Activated T-helper 1 cell treated with anti-CD3 and anti-CD28 coated beads, Interleukin-12 subunit alpha, Interleukin-12 subunit beta, Interleukin-2, Interleukin-4 antibody, amounts not matched to agents 30 ng/mL and 10 ng/mL and 1 ng/mL, durations not matched to agents 14 hours and 24 hours and 36 hours (primary cell): ENCODE results near the gene EGFL8. TPM values are rescaled to one million over a fixed set of nuclear protein-coding genes. Genes with fewer than 3 reads are reported as not detected.
"Not testable (repeated sequence)": the region's sequence is repeated elsewhere in the genome, so short reads cannot be mapped to it uniquely, and the experiment has no call there.

ENCODE experiments used
- DNase-seq: peaks from one replicate; pipeline ENCODE4 v3.0.0; 2021; ENCODE audit warnings: low spot score
- H3K27ac Mint-ChIP-seq: one replicate; pipeline ENCODE4 v1.8.0; 2021; ENCODE audit warnings: mild to moderate bottlenecking, mixed read lengths
- H3K27me3 Mint-ChIP-seq: one replicate; pipeline ENCODE4 v1.8.0; 2022; ENCODE audit warnings: mild to moderate bottlenecking, moderate library complexity, mixed read lengths; ENCODE audit not compliant: insufficient read depth
- H3K36me3 Mint-ChIP-seq: one replicate; pipeline ENCODE4 v1.8.0; 2021; ENCODE audit warnings: low read depth, mixed read lengths
- H3K4me1 Mint-ChIP-seq: one replicate; pipeline ENCODE4 v1.8.0; 2021; ENCODE audit warnings: low read depth, mixed read lengths
- H3K4me3 Mint-ChIP-seq: one replicate; pipeline ENCODE4 v1.8.0; 2021; ENCODE audit warnings: mild to moderate bottlenecking, moderate library complexity, mixed read lengths
- H3K9me3 Mint-ChIP-seq: one replicate; pipeline ENCODE4 v1.8.0; 2021; ENCODE audit warnings: mixed read lengths
- intact Hi-C: fragments of 100-400 bp; cut with micrococcal nuclease; formaldehyde crosslinking; loops from one replicate; pipeline ENCODE4 v1.15.1; 2024
- total RNA-seq: library from RNA; stranded (reverse); gene quantifications from 2 replicates; pipeline ENCODE4 v1.2.3, GENCODE V29; 2022

EGFL8 gene
- total RNA-seq, 1 donor from 2014 or later, result 8.3 TPM

GRCh38 chr6:32129297-32130088 lies 34.9 kb upstream of the EGFL8 start:
- Mint-ChIP-seq H3K36me3 (peaks cover 21% of the 10 kb centered on the region), H3K9me3 (no peaks in the 10 kb centered on the region), H3K4me3 (peak overlapping the region; percentile 96), H3K4me1 (peaks cover 45% of the 10 kb centered on the region), H3K27me3 (peaks cover 2% of the 10 kb centered on the region), H3K27ac (peak overlapping the region; percentile 93)
- intact Hi-C loops, result loop anchor here (1.0 to 2.0 kb wide), 9 partner anchors 19 to 1120 kb away; partner anchors contain the start of genes PBX2, PPT2, RNF5 and RXRB
- DNase-seq, result no peak

DNA sequence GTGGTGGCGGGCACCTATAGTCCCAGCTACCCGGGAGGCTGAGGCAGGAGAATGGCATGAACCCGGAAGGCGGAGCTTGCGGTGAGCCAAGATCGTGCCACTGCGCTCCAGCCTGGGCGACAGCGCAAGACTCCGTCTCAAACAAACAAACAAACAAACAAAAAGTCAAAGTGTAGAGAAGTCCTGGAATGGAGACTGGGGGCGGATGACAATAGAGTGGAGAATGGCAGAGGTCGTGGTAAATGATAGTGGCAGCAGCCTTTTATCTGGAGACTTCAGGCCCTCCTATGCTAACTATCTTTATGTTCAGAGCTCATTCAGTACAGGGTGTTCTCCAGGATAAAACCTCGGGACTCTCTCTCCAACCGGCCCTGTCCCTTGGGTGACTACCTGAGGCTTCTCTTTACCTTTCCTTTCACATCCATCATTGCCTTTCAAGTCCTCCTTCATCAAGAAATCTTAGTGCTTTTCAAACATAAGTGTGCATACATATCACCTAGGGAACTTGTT lies 32.9 kb upstream of the EGFL8 start:
- intact Hi-C loops, result no loop called here
- Mint-ChIP-seq H3K36me3 (peaks cover 10% of the 10 kb centered on the region), H3K9me3 (no peaks in the 10 kb centered on the region)

GRCh38 chr6:32132110-32132509 lies 32.3 kb upstream of the EGFL8 start:
- H3K4me3 Mint-ChIP-seq, result peak overlapping the region; percentile 37
- intact Hi-C loops, result no loop called here
- H3K36me3 Mint-ChIP-seq, result peaks cover 4% of the 10 kb centered on the region
- H3K9me3 Mint-ChIP-seq, result no peaks in the 10 kb centered on the region
- H3K27ac Mint-ChIP-seq, result no peak overlapping the region
- no peak for DNase-seq
- H3K27me3 Mint-ChIP-seq, result peaks cover 21% of the 10 kb centered on the region
- H3K4me1 Mint-ChIP-seq, result peaks cover 30% of the 10 kb centered on the region

More for the DNA sequence above, 32.9 kb upstream of the EGFL8 start:
- Mint-ChIP-seq H3K27ac (peak overlapping the region; percentile 29), H3K4me3 (peak overlapping the region; percentile 52), H3K4me1 (peaks cover 37% of the 10 kb centered on the region), H3K27me3 (peaks cover 19% of the 10 kb centered on the region)
- DNase-seq, result no peak

DNA sequence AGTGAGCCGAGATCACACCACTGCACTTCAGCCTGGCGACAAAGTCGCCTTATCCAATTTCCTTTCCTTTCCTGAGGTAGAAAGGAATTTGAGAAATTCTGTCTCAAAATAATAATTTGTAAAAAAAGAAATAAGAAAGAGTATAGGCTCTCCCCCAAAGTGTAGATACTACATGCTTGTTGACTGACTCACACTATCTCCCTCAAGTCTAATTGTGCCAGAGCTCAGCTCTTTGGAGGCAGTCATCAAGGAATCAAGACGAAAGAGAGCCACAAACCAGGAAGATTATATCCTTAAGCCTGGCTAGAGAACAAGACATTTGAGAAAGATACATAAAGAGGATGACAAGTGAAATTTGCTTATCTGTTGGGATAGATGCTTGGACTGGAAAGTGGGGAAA lies 30.6 kb upstream of the EGFL8 start:
- H3K4me1 Mint-ChIP-seq, result peaks cover 17% of the 10 kb centered on the region
- DNase-seq, result no peak
- H3K27ac Mint-ChIP-seq, result no peak overlapping the region
- no peaks in the 10 kb centered on the region for H3K9me3 Mint-ChIP-seq
- intact Hi-C loops, result no loop called here
- H3K36me3 Mint-ChIP-seq, result no peaks in the 10 kb centered on the region
- peaks cover 21% of the 10 kb centered on the region for H3K27me3 Mint-ChIP-seq
- no peak overlapping the region for H3K4me3 Mint-ChIP-seq

DNA sequence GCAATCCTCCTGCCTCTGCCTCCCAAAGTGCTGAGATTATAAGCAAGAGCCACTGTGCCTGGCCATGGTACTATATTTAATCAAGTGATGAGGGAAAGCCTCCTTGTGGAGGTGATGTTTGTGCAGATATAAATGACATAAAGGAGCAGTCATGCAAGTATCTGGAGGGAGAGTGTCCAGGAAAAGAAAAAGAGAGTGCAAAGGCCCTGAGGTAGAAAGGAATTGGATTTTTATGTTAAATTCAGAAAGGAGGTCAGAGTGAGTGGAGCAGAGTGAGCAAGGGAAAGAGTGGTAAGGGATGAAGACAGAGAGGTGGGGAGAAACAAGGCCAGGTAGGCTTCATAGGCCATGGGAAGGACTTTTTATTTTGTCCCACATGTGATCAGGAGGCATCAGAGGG lies 26.9 kb upstream of the EGFL8 start:
- no peak overlapping the region for H3K27ac Mint-ChIP-seq
- H3K4me3 Mint-ChIP-seq, result no peak overlapping the region
- no peak for DNase-seq
- H3K4me1 Mint-ChIP-seq, result no peaks in the 10 kb centered on the region
- H3K36me3 Mint-ChIP-seq, result no peaks in the 10 kb centered on the region
- no peaks in the 10 kb centered on the region for H3K9me3 Mint-ChIP-seq
- peaks cover 24% of the 10 kb centered on the region for H3K27me3 Mint-ChIP-seq
- intact Hi-C loops, result no loop called here

DNA sequence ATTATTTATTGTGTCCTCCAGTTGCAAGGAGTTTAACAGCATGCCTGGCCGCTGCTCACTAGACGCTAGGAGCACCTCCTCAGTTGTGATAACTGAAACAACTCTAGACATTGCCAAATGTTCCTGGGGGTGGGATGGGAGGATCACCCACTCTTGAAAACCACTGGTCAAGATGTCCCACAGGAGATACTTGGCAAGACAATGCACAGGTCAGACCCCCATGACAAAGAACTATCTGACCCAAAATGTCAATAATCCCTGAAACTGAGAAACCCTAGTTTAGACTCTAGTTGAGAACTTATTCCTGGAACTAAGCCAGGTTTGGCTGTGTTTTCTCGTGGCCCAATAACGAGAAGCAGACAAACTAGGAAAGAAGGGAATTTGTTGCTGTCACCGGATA lies 24.8 kb upstream of the EGFL8 start:
- peaks cover 26% of the 10 kb centered on the region for H3K27me3 Mint-ChIP-seq
- H3K4me3 Mint-ChIP-seq, result no peak overlapping the region
- no peak overlapping the region for H3K27ac Mint-ChIP-seq
- DNase-seq, result no peak
- intact Hi-C loops, result no loop called here
- H3K36me3 Mint-ChIP-seq, result no peaks in the 10 kb centered on the region
- no peaks in the 10 kb centered on the region for H3K9me3 Mint-ChIP-seq
- no peaks in the 10 kb centered on the region for H3K4me1 Mint-ChIP-seq

- DNase-seq, result no peak
- Mint-ChIP-seq H3K27ac (no peak overlapping the region), H3K4me3 (no peak overlapping the region), H3K4me1 (no peaks in the 10 kb centered on the region), H3K9me3 (no peaks in the 10 kb centered on the region), H3K27me3 (peaks cover 19% of the 10 kb centered on the region), H3K36me3 (no peaks in the 10 kb centered on the region)
- intact Hi-C loops, result no loop called here
Measured at GRCh38 chr6:32140420-32141046, 23.9 kb upstream of the EGFL8 start.

GRCh38 chr6:32144238-32144637 lies 20.2 kb upstream of the EGFL8 start:
- intact Hi-C loops, H3K4me3 Mint-ChIP-seq, H3K36me3 Mint-ChIP-seq, DNase-seq, H3K27ac Mint-ChIP-seq, H3K9me3 Mint-ChIP-seq: not testable (repeated sequence)
- Mint-ChIP-seq H3K27me3 (peaks cover 37% of the 10 kb centered on the region), H3K4me1 (peaks cover 17% of the 10 kb centered on the region)

- no peak overlapping the region for H3K4me3 Mint-ChIP-seq
- H3K9me3 Mint-ChIP-seq, result no peaks in the 10 kb centered on the region
- H3K4me1 Mint-ChIP-seq, result peaks cover 24% of the 10 kb centered on the region
- H3K36me3 Mint-ChIP-seq, result peaks cover 3% of the 10 kb centered on the region
- H3K27ac Mint-ChIP-seq, result no peak overlapping the region
- intact Hi-C loops, result no loop called here
- peaks cover 46% of the 10 kb centered on the region for H3K27me3 Mint-ChIP-seq
- DNase-seq, result no peak
Measured at GRCh38 chr6:32146287-32146686, 18.1 kb upstream of the EGFL8 start.

GRCh38 chr6:32146687-32147086 lies 17.7 kb upstream of the EGFL8 start:
- no peak overlapping the region for H3K4me3 Mint-ChIP-seq
- intact Hi-C loops, result no loop called here
- peaks cover 3% of the 10 kb centered on the region for H3K36me3 Mint-ChIP-seq
- H3K4me1 Mint-ChIP-seq, result peaks cover 26% of the 10 kb centered on the region
- H3K27me3 Mint-ChIP-seq, result peaks cover 47% of the 10 kb centered on the region
- H3K9me3 Mint-ChIP-seq, result no peaks in the 10 kb centered on the region
- no peak overlapping the region for H3K27ac Mint-ChIP-seq
- DNase-seq, result no peak

GRCh38 chr6:32147401-32148132 lies 16.8 kb upstream of the EGFL8 start:
- intact Hi-C loops, result loop anchor here (1.0 kb wide), 2 partner anchors 17 to 30 kb away; partner anchors contain the start of gene FKBPL
- H3K4me1 Mint-ChIP-seq, result peaks cover 29% of the 10 kb centered on the region
- no peak overlapping the region for H3K27ac Mint-ChIP-seq
- no peak overlapping the region for H3K4me3 Mint-ChIP-seq
- no peaks in the 10 kb centered on the region for H3K9me3 Mint-ChIP-seq
- H3K27me3 Mint-ChIP-seq, result peaks cover 51% of the 10 kb centered on the region
- peaks cover 3% of the 10 kb centered on the region for H3K36me3 Mint-ChIP-seq
- DNase-seq, result no peak

DNA sequence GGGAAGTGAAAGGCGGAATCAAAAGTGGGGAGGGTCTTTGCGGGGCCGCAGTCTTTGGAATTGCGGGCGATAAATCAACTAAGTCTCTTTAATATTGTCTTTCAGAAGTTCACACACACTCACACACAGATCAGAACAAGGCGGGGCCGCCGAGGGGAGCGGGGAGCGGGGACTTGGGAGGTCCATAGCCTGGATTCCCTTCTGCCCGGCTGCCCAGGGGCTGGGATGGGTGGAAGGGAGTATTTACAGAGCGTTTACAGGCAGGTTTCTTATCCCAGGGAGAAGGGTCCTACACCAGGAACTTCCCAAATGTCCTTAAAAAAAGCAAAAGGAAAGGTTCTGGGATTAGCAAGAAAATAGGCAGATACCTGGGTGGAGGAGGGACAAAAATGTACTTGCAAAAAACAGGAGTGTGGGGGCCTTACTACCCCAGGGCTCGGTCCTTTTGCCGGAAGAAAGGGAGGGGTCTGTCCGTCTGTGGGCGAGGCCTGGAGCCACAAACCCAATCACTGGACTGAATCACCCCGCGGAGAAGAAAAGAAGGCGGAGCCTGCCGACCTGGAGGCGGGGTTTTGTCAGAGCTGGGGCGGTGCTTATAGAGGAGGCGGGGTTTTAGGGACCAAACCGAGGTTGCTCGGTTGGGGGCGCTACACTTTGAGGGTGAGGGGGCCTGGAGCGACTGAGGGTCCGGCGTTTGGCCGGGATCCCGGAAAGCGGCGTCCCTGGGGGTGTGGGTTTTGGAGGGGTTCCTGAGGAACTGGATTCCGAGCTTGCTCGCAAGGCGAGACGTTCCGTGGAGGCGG lies 15.9 kb upstream of the EGFL8 start:
- peak overlapping the region; percentile 84 for H3K4me3 Mint-ChIP-seq
- H3K4me1 Mint-ChIP-seq, result peaks cover 35% of the 10 kb centered on the region
- no peaks in the 10 kb centered on the region for H3K9me3 Mint-ChIP-seq
- peaks cover 3% of the 10 kb centered on the region for H3K36me3 Mint-ChIP-seq
- peak; percentile 67 for DNase-seq
- intact Hi-C loops, result loop anchor here (1.0 kb wide), 2 partner anchors 18 to 29 kb away; partner anchors contain the start of gene FKBPL
- H3K27ac Mint-ChIP-seq, result peak overlapping the region; percentile 75
- H3K27me3 Mint-ChIP-seq, result peaks cover 56% of the 10 kb centered on the region
